Measurements from ENCODE around the gene MAGI1.

DNA sequence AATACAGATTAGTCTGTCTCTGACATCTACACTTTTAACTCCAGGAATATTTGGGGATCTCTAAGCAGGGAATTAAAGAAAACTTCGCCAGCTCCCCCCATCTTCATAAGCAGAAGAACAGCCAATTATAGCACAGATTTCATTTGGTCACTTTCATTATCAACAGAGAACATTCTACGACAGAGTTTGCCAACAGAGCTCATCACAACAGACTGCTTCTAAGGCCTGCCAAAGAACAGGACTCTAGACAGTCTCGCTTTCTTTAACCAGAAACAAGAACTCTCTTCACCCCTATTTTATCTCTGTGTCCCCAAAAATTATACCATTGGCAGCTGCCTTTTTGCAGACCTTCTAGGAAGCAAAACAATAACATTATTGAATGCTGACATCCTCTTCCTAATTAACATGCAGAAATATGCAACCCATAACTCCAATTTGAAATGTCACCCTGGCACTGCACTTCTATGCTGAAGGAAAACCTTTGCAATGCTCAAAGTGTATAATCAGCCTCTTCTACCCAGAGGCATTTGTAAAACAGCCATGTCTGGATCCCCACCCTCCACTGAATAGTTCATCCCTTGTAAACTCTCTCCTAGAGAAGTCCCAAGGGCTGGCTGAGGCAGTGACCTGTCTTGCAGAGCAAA lies 552.8 kb downstream of the MAGI1 start:
- no peak for TF ChIP-seq CTCF (IDR thresholded peaks at IDR 0.05; ENCODE audit: insufficient read depth, low read length)
- no peak for TF ChIP-seq SPI1 (IDR thresholded peaks at IDR 0.05; ENCODE audit: borderline replicate concordance, low read depth)
- no peak for TF ChIP-seq GABPA (IDR thresholded peaks at IDR 0.05; ENCODE audit: low read depth)
- TF ChIP-seq REST (IDR thresholded peaks at IDR 0.05; ENCODE audit: insufficient replicate concordance, low read depth) = no peak
- TF ChIP-seq POLR2AphosphoS5 (IDR thresholded peaks at IDR 0.05; ENCODE audit: low read depth) = no peak

Measured in HL-60 (cell line).